ENCODE data around the gene RS1. TPM values are rescaled to one million over a fixed set of nuclear protein-coding genes. Genes with fewer than 3 reads are reported as not detected.
A peak's percentile ranks its signal among the peaks of the same experiment; 100 is the strongest.

Gene RS1
- not detected in 2 replicates for total RNA-seq (2012; rRNA removed)

DNA sequence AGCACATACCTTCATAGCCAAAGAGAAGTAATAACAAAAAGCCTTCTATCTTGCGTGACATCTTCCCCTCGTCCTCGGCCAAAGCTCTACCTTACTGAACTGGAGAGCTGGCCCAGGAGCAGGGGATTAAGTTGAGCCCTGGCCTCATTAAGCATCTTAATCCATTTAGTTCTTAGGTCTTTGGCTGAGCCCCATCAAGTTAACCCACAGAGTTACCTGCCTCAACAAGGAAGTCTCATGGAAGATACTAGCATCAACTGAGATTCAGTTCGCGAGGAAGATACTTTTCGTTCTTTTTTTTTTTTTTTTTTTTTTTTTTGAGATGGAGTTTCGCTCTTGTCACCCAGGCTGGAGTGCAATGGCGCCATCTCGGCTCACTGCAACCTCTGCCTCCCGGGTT is at the start of gene RS1:
TSS of gene RS1 (minus strand) at position 101 of the 400 bp plus-strand sequence. CDS start at position 61, 40 bp downstream.
- H3K4me2 ChIP-seq (ENCODE audit: low read length) = no peak within 1 kb of the TSS
- H3K9ac ChIP-seq (ENCODE audit: low read depth, low read length) = no peak within 1 kb of the TSS
- H3K4me1 ChIP-seq (ENCODE audit: control insufficient read depth, insufficient read depth, low read length) = no peaks in the 10 kb centered on the region
- H3K4me3 ChIP-seq (ENCODE audit: low read length) = no peak within 1 kb of the TSS
- no peaks in the 10 kb centered on the region for H3K36me3 ChIP-seq (ENCODE audit: insufficient read depth, low read length)
- no peaks in the 10 kb centered on the region for H3K27me3 ChIP-seq (ENCODE audit: control insufficient read depth, insufficient read depth, low read length)
- H3K9me3 ChIP-seq (replicated peaks; ENCODE audit: low read length) = no peaks in the 10 kb centered on the region

DNA sequence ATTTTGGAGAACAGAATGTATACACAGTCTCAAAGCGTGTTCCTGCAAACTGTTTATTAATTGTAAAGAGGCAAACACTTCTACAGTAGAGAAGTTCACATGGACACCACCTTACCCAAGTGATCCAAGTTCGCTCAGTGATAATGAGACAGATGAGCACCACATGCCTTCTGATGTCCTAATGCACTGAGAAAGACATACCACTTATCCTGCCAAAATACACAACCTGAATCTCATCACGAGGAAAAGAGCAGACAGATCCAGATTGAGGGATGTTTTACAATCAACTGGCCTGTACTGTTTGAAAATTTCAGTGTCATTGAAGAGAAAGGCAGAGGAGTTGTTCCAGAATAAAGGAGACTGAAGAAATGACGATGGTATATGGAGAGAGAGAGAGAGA is 47.9 kb upstream of the RS1 start:
- H3K36me3 ChIP-seq (ENCODE audit: insufficient read depth, low read length) = no peaks in the 10 kb centered on the region
- no peak overlapping the region for H3K9ac ChIP-seq (ENCODE audit: low read depth, low read length)
- H3K4me1 ChIP-seq (ENCODE audit: control insufficient read depth, insufficient read depth, low read length) = no peaks in the 10 kb centered on the region
- no peak overlapping the region for H3K4me2 ChIP-seq (ENCODE audit: low read length)
- no peak overlapping the region for H3K4me3 ChIP-seq (ENCODE audit: low read length)
- no peaks in the 10 kb centered on the region for H3K27me3 ChIP-seq (ENCODE audit: control insufficient read depth, insufficient read depth, low read length)
- H3K9me3 ChIP-seq (replicated peaks; ENCODE audit: low read length) = no peaks in the 10 kb centered on the region

DNA sequence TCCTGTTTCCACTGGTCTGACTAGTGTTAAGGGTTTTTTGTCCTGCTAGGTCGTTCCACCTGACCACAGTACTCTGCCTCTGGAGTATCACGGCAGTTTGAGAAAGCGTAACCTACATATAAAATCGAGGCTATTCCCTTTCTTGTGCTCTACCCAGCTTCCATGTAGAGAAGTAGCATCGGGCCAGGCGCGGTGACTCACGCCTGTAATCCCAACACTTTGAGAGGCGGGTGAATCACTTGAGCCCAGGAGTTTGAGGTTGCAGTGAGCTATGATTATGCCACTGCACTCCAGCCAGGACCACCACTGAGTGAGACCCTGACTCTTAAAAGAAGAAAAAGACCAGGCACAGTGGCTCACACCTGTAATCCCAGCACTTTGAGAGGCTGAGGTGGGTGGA is 43.0 kb upstream of the RS1 start:
- Histone ChIP-seq H3K4me1 (ENCODE audit: control insufficient read depth, insufficient read depth, low read length) (no peaks in the 10 kb centered on the region), H3K27me3 (ENCODE audit: control insufficient read depth, insufficient read depth, low read length) (no peaks in the 10 kb centered on the region), H3K9ac (ENCODE audit: low read depth, low read length) (no peak overlapping the region), H3K4me3 (ENCODE audit: low read length) (no peak overlapping the region), H3K36me3 (ENCODE audit: insufficient read depth, low read length) (no peaks in the 10 kb centered on the region), H3K4me2 (ENCODE audit: low read length) (no peak overlapping the region), H3K9me3 (replicated peaks; ENCODE audit: low read length) (no peaks in the 10 kb centered on the region)

DNA sequence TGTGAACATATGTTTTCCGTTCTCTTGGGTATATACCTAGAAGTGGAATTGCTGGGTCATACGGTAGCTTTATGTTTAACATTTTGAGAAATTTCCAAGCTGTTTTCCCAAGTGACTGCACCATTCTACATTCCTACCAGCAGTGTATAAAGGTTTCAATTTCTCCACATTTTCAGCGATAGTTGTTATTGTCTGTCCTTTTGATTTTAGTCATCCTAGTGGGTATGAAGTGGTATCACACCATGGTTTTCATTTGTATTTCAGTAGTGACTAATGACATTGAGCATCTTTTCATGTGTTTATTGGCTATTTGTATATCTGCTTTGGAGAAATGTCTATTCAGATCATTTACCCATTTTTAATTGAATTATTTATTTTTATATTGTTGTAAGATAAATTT is 37.9 kb upstream of the RS1 start:
- no peaks in the 10 kb centered on the region for H3K36me3 ChIP-seq (ENCODE audit: insufficient read depth, low read length)
- H3K9me3 ChIP-seq (replicated peaks; ENCODE audit: low read length) = no peaks in the 10 kb centered on the region
- H3K9ac ChIP-seq (ENCODE audit: low read depth, low read length) = no peak overlapping the region
- no peak overlapping the region for H3K4me2 ChIP-seq (ENCODE audit: low read length)
- H3K4me1 ChIP-seq (ENCODE audit: control insufficient read depth, insufficient read depth, low read length) = no peaks in the 10 kb centered on the region
- H3K27me3 ChIP-seq (ENCODE audit: control insufficient read depth, insufficient read depth, low read length) = peaks cover 6% of the 10 kb centered on the region
- H3K4me3 ChIP-seq (ENCODE audit: low read length) = no peak overlapping the region

DNA sequence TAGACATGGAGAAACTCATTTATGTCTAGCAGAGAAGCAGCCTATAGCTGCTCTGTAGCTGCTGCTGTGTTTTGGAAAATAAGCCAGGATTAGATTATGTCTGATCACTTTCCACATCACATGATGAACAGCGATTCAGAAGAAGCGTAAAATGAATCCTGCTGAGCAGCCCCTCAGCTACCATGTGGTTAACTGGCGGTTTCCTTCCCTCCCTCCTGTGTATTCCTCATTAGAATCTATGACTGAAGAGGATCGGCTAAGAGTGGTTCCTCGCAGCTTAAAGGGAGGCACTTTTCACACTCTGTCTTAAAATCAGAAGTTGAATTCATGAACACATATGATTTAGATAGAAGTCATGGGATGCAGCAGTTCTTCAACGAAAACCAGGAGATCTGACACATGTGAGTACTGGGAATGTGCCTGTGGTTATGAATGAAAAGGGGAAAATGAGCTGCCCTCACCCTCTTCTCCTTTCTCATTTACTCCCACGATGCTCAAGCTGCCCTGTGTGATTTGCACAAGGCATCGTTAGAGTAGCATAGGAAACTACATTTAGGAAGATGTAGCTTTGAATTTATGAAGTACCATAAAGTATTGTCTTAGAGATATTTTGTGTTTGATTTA is 35.6 kb upstream of the RS1 start, which contains the start of gene PPEF1:
TSS of gene PPEF1 (plus strand) at position 220 of the 624 bp plus-strand sequence. CDS start at position 356, 136 bp downstream.
- H3K4me1 ChIP-seq (ENCODE audit: control insufficient read depth, insufficient read depth, low read length) = no peaks in the 10 kb centered on the region
- H3K9me3 ChIP-seq (replicated peaks; ENCODE audit: low read length) = no peaks in the 10 kb centered on the region
- no peak within 1 kb of the TSS for H3K4me3 ChIP-seq (ENCODE audit: low read length)
- H3K4me2 ChIP-seq (ENCODE audit: low read length) = no peak within 1 kb of the TSS
- H3K9ac ChIP-seq (ENCODE audit: low read depth, low read length) = no peak within 1 kb of the TSS
- no peaks in the 10 kb centered on the region for H3K36me3 ChIP-seq (ENCODE audit: insufficient read depth, low read length)
- H3K27me3 ChIP-seq (ENCODE audit: control insufficient read depth, insufficient read depth, low read length) = peaks cover 6% of the 10 kb centered on the region

DNA sequence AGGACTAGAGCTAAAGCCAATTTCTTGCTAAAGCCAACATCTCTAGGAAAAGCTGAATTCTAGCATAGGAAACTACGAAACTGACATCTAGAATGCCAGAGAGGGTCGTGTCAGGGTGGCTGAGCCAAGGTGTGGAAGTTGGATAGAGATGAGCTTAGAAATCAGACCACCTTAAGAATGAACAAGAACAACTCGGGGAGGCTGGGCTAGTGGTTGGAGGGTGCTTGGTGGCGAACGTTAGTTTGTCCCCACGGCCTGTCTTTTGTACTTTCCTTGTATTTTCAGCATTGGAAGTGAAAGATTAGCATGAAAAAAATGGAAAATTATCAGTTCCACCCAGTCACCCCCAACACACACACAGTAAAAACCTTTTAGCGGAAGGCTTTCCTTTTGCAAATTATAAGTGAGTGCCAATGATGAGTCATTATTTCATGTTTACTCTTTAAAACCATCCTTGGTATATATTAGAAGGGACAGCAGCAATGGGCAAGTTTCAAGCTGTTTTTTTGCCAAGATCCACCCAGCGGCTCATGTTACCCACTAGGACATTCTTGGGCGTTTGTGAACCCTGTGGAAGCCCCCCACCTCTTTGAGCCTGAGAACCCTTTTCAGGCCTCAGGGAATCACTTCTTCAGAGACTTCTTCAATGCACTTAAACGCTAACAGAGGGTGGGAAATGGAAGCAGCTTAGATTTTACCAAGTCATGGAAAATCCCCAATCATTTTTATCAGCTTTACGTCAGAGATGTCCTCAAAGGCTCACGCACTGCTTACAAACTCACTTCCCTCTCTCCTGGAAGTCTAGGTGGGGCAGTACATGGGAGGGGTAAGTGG is 30.7 kb upstream of the RS1 start:
- Histone ChIP-seq H3K4me1 (ENCODE audit: control insufficient read depth, insufficient read depth, low read length) (peaks cover 9% of the 10 kb centered on the region), H3K9me3 (replicated peaks; ENCODE audit: low read length) (no peaks in the 10 kb centered on the region), H3K4me3 (ENCODE audit: low read length) (peak overlapping the region; percentile 24), H3K27me3 (ENCODE audit: control insufficient read depth, insufficient read depth, low read length) (no peaks in the 10 kb centered on the region), H3K4me2 (ENCODE audit: low read length) (peak overlapping the region; percentile 70), H3K9ac (ENCODE audit: low read depth, low read length) (peak overlapping the region; percentile 17), H3K36me3 (ENCODE audit: insufficient read depth, low read length) (no peaks in the 10 kb centered on the region)

DNA sequence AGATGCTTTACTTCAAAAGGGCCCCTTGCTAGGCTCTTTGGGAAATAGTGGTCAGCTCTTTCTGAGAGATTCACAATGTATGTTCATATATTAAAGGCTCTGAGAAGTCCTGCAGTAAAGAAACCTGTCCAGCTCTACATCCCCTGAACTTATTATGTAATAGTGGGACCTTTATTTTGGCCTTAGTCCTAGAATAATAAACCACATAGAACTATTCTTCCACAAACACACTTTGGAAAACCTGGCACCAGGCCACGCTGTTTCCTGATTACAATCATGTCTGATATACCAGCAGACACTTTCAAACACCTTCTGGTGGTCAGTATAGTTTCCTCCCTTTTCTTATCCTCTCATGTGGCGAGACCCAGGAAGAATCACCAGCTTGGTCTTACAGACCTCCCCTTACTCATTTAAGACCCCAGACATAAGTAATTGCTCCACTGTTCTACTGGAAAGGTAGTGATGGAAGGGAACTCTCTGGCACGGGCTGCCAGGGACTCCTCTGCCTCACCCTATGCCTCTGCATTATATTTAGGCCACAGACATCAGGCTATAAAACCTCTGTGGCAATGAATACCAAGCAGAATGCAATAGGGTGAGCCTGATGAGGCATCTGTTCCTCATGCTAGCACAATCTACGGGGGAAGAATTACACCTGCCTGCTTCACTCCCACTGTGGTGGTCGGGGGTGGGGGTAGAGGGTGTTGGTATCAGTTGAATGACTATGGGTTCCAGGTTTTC is 29.9 kb upstream of the RS1 start:
- Histone ChIP-seq H3K4me3 (ENCODE audit: low read length) (no peak overlapping the region), H3K9ac (ENCODE audit: low read depth, low read length) (no peak overlapping the region), H3K4me2 (ENCODE audit: low read length) (peak overlapping the region; percentile 70), H3K4me1 (ENCODE audit: control insufficient read depth, insufficient read depth, low read length) (peaks cover 9% of the 10 kb centered on the region), H3K36me3 (ENCODE audit: insufficient read depth, low read length) (no peaks in the 10 kb centered on the region), H3K27me3 (ENCODE audit: control insufficient read depth, insufficient read depth, low read length) (no peaks in the 10 kb centered on the region), H3K9me3 (replicated peaks; ENCODE audit: low read length) (no peaks in the 10 kb centered on the region)

DNA sequence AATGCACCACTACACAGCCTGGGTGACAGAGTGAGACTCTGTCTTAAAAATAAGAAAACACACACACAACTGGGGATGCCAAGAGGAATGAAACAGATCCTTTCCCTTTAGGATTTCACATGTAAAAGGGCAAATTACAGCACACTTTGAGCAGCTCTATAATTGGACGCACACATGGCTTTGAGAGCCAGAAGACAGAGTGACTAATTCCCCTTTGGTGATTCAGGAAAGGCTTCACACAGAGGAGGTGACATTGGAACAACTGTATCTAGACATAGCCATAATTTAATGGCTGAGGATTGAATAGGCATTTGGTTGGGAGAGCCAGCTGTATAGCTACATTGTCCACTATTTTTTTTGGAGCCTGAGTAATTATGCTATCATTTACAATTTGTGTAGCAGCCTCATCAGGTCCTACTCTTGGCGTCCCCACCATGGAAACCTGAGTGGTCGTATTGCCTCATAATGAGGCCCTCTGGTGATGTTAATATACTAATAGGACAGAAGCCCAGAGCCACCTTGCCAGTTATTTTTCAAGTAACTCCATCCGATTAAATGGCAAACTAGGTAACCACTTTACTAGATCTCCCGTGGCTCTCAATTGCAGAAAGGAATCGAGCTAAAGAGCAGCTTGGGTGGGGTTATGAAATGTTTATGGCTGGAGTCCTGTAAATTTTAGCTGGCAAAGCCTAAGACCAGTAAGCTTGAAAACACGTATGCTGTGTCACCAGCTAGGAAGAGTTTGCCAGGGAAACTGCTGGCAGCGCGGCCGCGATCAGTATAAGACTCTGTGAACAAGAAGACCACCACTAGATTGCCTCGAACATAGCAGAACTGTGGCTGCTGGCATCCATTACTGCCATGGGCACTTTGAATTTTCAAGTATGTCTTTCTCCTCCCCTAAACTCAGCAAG is 27.1 kb upstream of the RS1 start:
- Histone ChIP-seq H3K4me3 (ENCODE audit: low read length) (no peak overlapping the region), H3K9ac (ENCODE audit: low read depth, low read length) (no peak overlapping the region), H3K27me3 (ENCODE audit: control insufficient read depth, insufficient read depth, low read length) (no peaks in the 10 kb centered on the region), H3K9me3 (replicated peaks; ENCODE audit: low read length) (peaks cover 3% of the 10 kb centered on the region), H3K4me2 (ENCODE audit: low read length) (no peak overlapping the region), H3K36me3 (ENCODE audit: insufficient read depth, low read length) (no peaks in the 10 kb centered on the region), H3K4me1 (ENCODE audit: control insufficient read depth, insufficient read depth, low read length) (peaks cover 9% of the 10 kb centered on the region)

DNA sequence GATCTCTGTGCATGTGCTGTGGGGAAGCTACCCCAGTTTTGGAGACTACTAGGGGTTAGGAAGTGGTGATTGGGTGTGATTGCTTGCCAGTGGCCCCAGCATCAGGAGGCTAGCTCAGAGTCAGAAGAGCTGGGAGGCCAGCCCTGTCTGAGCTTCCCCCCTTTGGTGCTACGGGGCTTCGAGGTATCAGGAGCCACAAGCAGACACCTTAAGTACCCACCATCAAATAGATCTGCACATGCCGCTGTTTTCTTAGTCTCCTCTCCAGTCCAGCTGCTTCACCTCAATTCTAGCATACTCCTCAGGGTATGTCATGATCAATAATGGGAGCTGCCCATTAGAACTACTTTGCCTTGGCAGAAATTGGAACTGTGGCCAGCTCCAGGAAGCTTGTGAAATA is 24.7 kb upstream of the RS1 start:
- H3K27me3 ChIP-seq (ENCODE audit: control insufficient read depth, insufficient read depth, low read length) = peaks cover 1% of the 10 kb centered on the region
- peaks cover under 1% of the 10 kb centered on the region for H3K4me1 ChIP-seq (ENCODE audit: control insufficient read depth, insufficient read depth, low read length)
- no peak overlapping the region for H3K9ac ChIP-seq (ENCODE audit: low read depth, low read length)
- H3K4me3 ChIP-seq (ENCODE audit: low read length) = no peak overlapping the region
- H3K4me2 ChIP-seq (ENCODE audit: low read length) = no peak overlapping the region
- H3K9me3 ChIP-seq (replicated peaks; ENCODE audit: low read length) = peaks cover 3% of the 10 kb centered on the region
- H3K36me3 ChIP-seq (ENCODE audit: insufficient read depth, low read length) = no peaks in the 10 kb centered on the region

DNA sequence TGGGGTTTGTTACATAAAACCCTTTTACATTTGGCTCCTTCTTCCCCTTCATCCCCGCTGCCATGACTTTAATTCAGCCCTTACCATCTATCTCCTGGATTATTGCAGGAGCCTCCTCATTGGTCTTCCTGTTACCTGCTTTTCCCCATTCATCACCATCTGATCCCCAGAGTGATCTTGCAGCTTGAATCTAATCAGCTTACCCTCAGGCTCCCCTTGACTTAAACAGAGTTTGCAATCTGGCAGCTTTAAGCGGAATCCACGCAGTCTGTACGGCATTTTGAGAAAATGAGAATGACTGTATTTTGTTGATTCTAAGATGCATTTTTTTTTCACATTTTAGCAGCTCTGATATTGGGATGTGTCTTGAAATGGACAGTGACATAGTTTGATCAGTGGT is 20.6 kb upstream of the RS1 start:
- H3K27me3 ChIP-seq (ENCODE audit: control insufficient read depth, insufficient read depth, low read length) = peaks cover 8% of the 10 kb centered on the region
- no peak overlapping the region for H3K4me3 ChIP-seq (ENCODE audit: low read length)
- no peak overlapping the region for H3K4me2 ChIP-seq (ENCODE audit: low read length)
- peaks cover 6% of the 10 kb centered on the region for H3K9me3 ChIP-seq (replicated peaks; ENCODE audit: low read length)
- no peaks in the 10 kb centered on the region for H3K36me3 ChIP-seq (ENCODE audit: insufficient read depth, low read length)
- H3K9ac ChIP-seq (ENCODE audit: low read depth, low read length) = no peak overlapping the region
- H3K4me1 ChIP-seq (ENCODE audit: control insufficient read depth, insufficient read depth, low read length) = no peaks in the 10 kb centered on the region

DNA sequence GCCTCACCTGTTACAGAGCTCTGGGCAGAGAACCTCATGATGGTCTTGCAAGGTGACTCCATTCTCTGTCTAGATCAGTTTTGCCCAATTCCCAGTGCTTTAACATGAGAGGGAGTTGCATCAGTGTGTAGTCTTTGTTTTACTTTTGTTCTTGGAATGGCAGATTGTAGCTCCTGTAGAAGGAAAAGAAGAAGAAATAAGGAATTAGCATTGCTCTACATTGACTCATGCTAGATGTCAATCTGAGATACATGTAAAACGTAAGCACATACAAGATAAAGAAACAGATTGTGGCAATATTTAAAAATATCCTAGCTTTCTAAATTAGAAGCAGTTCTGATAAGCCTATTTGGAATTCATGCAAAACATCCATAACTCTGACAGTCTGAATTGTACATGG is 19.5 kb upstream of the RS1 start:
- H3K36me3 ChIP-seq (ENCODE audit: insufficient read depth, low read length) = no peaks in the 10 kb centered on the region
- H3K27me3 ChIP-seq (ENCODE audit: control insufficient read depth, insufficient read depth, low read length) = peaks cover 8% of the 10 kb centered on the region
- no peaks in the 10 kb centered on the region for H3K4me1 ChIP-seq (ENCODE audit: control insufficient read depth, insufficient read depth, low read length)
- H3K4me3 ChIP-seq (ENCODE audit: low read length) = no peak overlapping the region
- H3K9me3 ChIP-seq (replicated peaks; ENCODE audit: low read length) = peaks cover 6% of the 10 kb centered on the region
- H3K4me2 ChIP-seq (ENCODE audit: low read length) = no peak overlapping the region
- H3K9ac ChIP-seq (ENCODE audit: low read depth, low read length) = no peak overlapping the region
